NCI-H2171 treated with DMSO at 0.1 percent for 48 hours (cell line): Measurements from ENCODE around the gene ACSL6.

Experiments used
- DNase-seq: peaks from one replicate; lab custom pipeline; 2025; lab: John Stamatoyannopoulos, UW

The ACSL6 gene

DNA sequence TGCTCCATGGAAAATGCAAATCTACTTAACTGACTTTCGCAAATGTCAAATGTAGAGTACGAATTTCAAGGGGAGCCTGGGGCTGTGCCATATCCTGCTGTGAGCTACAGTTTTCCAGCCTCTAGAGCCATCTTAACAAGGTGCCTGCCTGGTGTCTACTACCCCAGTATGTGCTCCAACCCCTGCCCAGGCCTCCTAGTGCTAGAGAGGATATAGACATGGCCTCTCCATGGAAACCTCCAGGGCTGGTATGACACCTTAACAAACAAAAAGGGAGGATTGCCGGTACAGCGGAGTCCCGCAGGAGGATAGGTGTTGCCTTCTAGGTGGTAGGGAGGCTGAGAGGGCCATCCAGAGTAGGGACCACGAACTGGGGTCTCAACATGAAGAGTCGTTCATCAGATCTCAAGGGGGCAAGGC is 35.4 kb upstream of the ACSL6 start:
- DNase-seq: no peak

DNA sequence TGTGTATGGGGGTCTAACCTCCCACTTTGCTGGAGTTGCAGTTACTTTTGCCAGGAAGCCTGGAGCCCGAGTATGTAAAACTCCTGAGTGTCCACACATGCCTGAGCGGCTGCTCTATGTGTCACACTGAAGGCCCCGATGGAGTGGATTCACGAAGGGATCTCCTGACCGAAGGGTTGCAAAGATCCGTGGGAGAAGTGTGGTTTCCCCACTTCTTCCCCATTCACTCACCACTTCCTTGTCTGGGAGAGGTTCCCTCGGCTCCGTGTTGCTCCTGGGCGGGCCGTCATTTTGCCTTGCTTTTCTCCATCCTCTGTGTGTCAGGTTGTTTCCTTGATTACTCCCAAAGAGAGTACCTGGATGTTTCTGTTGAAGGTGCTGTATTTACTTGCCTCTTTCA is 32.7 kb upstream of the ACSL6 start:
- no peak for DNase-seq

DNA sequence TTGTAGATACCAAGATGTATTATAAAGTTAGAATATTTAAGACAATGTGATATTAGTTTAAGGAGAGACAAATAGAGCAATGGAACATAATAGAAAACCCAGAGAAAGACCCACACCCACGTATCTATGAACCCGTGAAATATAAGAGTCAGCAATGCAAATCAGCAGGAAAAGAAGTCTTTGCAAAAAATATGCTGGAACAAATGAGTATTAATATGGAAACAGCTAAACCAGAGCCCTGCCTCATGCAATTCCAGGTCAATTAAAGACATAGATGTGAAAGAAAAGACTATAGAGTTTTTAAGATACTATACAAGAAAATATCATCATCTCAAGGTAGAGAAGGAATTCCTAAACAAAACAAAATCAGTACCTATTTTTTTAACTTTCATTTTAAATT is 25.9 kb upstream of the ACSL6 start:
- DNase-seq: no peak

DNA sequence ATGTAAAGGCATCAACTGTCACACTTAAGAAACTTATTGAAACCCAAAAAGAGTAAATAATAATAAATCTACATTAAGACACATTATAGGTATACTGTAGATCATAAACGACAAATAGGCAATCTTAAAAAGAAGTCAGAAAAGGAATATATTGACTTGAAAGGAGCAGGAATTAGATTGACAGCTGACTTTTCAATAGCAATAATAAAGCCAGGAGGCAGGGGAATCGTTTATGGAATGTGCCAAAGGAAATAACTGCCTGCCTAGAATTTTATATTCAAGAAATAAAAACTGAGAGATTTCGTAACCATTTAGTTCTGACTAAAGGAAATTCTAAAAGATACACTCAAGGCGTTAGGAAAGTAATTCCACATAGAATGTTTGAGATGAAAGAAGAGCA is 21.7 kb upstream of the ACSL6 start:
- no peak for DNase-seq

- DNase-seq: no peak
These were observed 20.7 kb upstream of the ACSL6 start for GRCh38 chr5:132032196-132032595.

DNA sequence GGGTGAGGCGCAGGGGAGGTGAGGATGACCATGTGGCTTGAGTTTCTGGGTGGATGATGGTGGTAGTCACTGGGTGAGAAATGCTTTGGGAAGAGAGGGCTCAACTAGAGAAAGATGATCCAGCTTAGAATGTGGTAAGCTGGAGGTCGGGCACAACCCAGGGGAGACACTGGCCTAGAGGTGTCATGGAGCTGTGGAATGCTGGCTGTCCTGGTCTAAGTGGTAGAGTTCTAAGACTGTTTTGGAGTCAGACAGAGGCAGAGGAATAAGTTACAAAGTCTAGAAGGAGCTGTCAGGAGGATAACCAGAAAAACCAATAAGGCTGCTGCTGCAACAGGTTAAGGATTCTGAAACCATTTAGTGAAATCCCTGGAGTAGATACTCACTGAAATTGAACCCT is 19.2 kb upstream of the ACSL6 start:
- no peak for DNase-seq

DNA sequence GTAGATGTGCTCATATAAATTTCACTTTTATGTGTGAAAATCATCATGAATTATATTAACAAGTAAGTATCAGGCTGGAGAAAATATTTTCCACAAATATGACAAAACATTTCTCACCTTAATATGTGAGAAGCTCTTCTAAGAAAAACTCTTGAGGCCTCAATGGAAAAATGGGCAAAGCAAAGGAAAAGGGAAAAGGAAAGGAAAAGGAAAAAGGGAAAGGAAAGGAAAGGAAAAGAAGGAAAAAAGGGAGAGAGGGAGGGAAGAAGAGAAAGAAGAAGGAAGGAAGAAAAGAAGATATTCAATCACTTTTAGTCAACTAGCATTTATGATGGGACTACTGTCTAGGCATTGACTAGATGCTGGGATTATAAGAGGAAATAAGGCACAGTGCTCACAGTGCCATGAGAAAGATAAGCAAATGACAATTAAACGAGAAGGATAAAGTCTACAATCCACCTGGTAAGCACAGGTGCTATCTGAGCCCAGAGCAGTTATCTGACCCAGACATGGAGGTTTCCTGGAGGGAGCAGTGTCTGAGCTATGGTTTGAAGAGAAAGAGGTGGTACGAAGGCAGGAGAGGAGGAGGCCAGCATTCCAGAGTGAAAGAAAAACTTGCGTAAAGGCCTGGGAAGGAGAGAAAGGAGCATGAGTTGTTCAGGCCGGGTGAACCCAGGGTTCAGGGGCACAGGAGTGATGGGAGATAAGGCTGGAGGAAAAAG is 18.3 kb upstream of the ACSL6 start:
- no peak for DNase-seq

DNA sequence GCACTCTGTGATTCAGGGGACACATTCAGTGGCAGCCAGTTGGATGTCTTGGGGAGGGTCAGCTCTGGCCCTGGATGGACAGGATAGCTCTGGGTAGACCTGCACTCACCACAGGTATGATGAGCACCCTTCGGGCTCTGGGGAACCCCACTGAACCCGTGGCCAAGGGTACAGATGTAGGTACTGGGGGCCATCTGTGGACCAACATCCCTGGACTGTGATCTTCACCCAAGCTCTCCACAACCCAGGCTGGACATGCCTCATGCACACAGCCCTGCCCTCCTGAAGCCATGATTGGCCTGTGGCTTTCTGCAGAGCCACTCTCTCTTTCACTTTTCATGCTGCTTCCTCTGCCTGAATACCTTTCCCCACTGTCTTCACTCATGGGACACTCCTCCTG is 15.6 kb upstream of the ACSL6 start:
- no peak for DNase-seq

DNA sequence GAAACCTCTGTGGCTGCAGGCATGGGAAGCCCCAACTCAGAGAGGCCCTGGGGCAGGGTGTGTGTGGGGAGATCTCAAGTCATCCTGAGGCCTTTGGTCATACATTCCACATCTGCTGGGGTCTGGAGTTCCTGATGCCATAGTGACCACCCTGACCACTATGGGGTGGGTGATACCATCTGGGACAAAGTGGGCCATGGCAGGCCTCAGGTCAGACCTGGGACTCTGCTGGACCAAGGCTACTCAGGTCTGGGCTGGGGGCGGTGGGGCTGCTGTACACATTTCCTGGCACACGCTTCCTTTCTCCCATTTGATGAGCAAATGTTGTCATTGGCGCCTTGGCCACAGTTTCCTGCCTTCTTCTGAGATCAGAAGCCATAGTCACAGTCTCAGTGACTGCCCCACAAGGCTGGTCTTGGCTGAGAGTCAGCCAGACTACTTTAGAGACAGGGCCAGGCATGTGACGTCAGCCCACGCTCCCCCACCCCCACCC is 15.1 kb upstream of the ACSL6 start:
- no peak for DNase-seq

DNA sequence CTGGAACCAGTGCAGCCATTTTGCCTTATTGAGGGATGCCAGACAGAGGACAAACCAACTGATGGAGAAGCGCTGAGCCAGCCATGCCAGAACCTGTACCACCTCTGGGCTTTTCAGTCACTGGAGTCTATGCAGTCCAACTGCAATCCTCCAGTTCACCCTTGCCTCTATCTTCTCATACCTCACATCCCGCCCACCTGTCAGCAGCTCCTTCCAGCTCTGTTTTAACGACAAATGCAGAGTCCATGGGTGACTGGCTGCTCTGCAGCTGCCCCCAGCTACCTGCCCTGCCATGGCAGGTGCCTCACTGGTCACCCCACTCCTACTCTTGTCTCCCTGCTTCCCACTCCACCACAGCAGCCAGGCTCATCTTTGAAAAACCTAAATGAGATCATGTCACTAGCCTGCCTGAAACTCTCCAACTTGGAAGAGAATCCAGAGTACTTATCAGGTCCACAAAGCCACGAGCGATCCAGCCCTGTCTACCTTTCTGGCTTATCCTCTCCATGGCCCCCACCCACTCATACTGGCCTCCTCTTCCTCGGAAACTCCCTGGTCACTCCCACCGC is 14.0 kb upstream of the ACSL6 start:
- DNase-seq: no peak

- DNase-seq: no peak
These were observed 13.4 kb upstream of the ACSL6 start for GRCh38 chr5:132024789-132025402.

- DNase-seq: no peak
These were observed 12.6 kb upstream of the ACSL6 start for GRCh38 chr5:132024117-132024435.

- DNase-seq: no peak
These were observed 12.0 kb upstream of the ACSL6 start for GRCh38 chr5:132023258-132024116.

DNA sequence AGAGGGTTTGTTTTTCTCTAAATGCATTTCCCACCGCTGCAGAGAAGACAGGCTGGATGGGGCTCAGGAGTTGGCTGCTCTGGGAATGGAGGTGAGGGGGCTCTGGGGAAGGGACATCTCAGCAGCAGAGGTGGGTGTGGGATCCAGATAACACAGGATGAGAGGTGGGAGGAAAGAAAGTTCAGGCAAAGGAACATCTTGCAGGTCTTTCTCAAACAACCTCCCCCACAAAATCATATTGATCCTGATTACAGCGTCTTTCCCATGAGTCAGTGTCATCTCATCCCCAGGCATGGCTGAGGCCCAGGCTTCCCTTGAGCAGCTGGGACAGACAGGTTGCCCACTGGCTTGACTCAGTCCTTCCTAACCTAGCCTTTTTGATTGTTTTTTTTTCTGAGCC is 11.3 kb upstream of the ACSL6 start:
- no peak for DNase-seq

DNA sequence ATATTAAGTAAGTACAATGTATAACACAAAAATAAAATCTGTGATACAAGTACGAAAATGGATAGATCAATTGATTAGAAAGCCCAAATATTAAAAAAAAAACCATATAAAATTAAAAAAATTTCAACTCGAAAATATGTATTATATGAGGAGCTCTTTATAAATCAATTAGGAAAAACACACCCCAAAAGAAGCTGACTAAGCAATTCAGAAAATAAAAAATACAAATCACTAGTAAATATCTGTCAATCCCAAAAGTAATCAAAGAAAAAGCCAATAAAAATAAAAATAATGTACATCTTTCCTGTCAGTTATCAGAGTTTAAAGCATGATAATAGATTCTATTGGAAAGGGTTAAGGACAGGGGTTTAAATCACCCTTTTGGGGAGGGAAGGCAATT is 10.2 kb upstream of the ACSL6 start:
- no peak for DNase-seq

GRCh38 chr5:132020568-132021339 is 9.3 kb upstream of the ACSL6 start:
- DNase-seq: no peak

DNA sequence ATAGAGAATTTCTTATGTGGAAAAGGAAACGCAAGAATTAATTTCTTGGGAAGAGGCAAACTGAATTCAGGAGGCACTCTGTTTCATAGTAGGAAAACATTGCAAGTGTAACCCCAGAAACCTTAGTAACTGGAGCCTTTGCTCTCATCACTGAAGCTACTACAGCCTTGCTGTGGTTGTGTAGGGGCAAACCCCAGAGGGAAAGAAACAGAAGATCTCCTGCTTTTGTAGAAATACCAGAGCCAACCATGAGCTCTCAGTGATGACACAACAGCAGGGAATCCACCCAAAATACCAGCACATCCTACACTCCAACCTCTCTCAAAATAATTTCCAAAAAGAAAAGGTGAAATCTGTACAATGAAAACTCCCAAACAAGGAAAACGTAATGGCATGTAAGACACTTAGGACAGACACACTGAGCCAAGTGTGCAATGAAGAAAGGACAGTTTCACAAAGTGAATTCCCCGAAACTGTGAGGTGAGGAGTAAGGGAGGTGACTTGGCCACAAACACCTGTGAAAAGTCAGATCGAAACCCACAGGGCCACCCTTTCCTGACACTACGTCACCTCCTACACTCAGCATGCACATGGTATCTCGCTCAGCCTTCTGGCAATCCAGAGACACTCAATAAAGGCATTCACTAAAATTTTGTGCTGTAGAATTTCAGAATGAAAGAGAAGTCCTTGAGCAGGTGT is 8.5 kb upstream of the ACSL6 start:
- no peak for DNase-seq

- no peak for DNase-seq
These were observed 7.9 kb upstream of the ACSL6 start for GRCh38 chr5:132019337-132019736.

DNA sequence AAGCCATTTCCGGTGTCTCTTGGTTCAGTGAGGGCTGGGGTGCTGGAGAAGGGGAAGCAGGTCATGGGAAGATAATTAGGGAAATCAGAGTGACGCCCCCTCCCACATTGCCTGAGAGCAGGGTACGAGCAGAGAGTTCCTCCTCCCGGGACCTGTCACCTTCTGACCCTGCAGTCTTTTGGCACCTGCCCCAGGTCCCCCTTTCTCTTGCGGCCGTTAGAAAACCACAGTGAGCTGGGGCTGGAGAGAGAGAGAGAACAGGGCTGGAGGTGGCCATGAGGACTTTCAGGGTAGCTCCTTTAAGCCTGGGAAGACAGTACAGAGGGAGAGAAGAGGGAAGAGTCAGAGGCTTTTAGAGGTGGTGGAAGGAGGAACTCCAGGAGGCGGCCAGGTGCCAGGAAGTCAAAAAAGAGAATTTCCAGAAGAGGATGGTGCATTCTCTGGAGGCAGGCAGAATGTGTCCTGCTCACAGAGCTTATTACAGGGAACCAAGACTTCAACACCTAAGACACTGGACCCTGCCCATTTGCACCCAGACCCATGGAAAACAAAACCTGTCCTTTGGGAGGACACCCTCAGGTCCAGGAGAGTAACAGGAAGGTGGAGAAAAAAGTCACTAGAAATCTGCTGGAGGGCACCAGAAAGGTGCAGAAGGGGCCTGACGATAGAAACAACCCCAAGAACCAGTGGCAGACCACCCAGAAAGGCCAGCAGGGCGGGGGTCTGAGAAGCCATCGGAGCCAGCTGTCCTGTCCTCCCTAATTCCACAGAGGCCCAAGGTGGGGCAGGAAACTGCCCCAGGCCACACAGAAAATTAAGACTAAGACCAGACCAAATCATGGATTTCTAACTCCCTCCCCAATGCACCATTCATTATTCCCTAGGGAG is 6.5 kb upstream of the ACSL6 start:
- DNase-seq: no peak

- no peak for DNase-seq
These were observed 5.9 kb upstream of the ACSL6 start for GRCh38 chr5:132017316-132017715.
